Adrenal gland (tissue), 5 donors: ENCODE data around the gene ADM2.

Source experiments
- CTCF ChIP-seq, 6 experiments: fragments of 450-650 bp in 4 of 6; fragments of 200-600 bp in 2 of 6; sonication (generic) in 1 of 6; IDR thresholded peaks; 1 replicate in 5 of 6; 2 replicates in 1 of 6; pipeline versions ENCODE4 v1.5.1 to v1.8.0; 2016 to 2021; ENCODE audit warnings: antibody characterized with exemption in 6 of 6, mild to moderate bottlenecking in 2 of 6, moderate library complexity in 1 of 6
- POLR2A ChIP-seq, 2 donors: fragments of 450-650 bp; IDR thresholded peaks; one replicate each; pipeline ENCODE4 v1.6.1; 2017; ENCODE audit warnings: antibody characterized with exemption in 2 of 2, mild to moderate bottlenecking in 2 of 2, moderate library complexity in 1 of 2
- donor health status: DM: no; HTN: no; CAD: no.

- TF ChIP-seq CTCF (IDR thresholded peaks at IDR 0.05) = no peak
- no peak for TF ChIP-seq POLR2A (IDR thresholded peaks at IDR 0.05)
Observed at GRCh38 chr22:50479721-50480120, 1.6 kb upstream of the ADM2 start.
